T47D (cell line): ENCODE data around the gene HEPACAM.

Experiments used
- DNase-seq, 2 experiments: peaks; one replicate each; pipeline versions ENCODE4 v3.0.0 to v3.0.0-alpha.2; 2011 to 2012; ENCODE audit warnings: low read depth in 1 of 2, low spot score in 1 of 2
- JUND ChIP-seq: IDR thresholded peaks from 2 replicates; pipeline ENCODE4 v1.6.1; 2012; ENCODE audit warnings: low read depth
- in situ Hi-C: cut with HindIII; loops from 2 replicates; pipeline ENCODE4 v1.10.0; 2016; ENCODE audit warnings: low sequenced_read_pairs, low pct_unique_long_range_greater_than_20kb

The HEPACAM gene

GRCh38 chr11:124915541-124916369 lies 20.1 kb downstream of the HEPACAM start:
- TF ChIP-seq JUND = no peak
- in situ Hi-C loops = no loop called here
- peak in 1 of 2 experiments; percentile 33 for DNase-seq

GRCh38 chr11:124902616-124903015 lies 33.2 kb downstream of the HEPACAM start:
- in situ Hi-C loops = no loop called here
- no peak for DNase-seq
- TF ChIP-seq JUND = no peak

- no peak for DNase-seq
- no peak for TF ChIP-seq JUND
- in situ Hi-C loops = no loop called here
Measured at GRCh38 chr11:124900464-124900863, 35.4 kb downstream of the HEPACAM start.

GRCh38 chr11:124899383-124900145 lies 36.3 kb downstream of the HEPACAM start:
- TF ChIP-seq JUND = no peak
- no peak for DNase-seq
- in situ Hi-C loops = no loop called here

GRCh38 chr11:124898711-124899110 lies 37.1 kb downstream of the HEPACAM start:
- no peak for DNase-seq
- TF ChIP-seq JUND = no peak
- in situ Hi-C loops = no loop called here

- no peak for TF ChIP-seq JUND
- in situ Hi-C loops = no loop called here
Measured at GRCh38 chr11:124898263-124898680, 37.6 kb downstream of the HEPACAM start.

GRCh38 chr11:124897674-124898262 lies 38.1 kb downstream of the HEPACAM start, which contains the start of gene ROBO4:
ROBO4 (minus strand) TSS chr11:124897865; CDS start chr11:124897795, 70 bp downstream.
- DNase-seq = no peak
- no peak for TF ChIP-seq JUND
- in situ Hi-C loops = no loop called here

More at GRCh38 chr11:124898263-124898680, 37.6 kb downstream of the HEPACAM start:
- DNase-seq = no peak

- in situ Hi-C loops = no loop called here
- no peak for TF ChIP-seq JUND
- DNase-seq = no peak
Measured at GRCh38 chr11:124896821-124897391, 38.9 kb downstream of the HEPACAM start.

- DNase-seq = no peak
- in situ Hi-C loops = no loop called here
- no peak for TF ChIP-seq JUND
Measured at GRCh38 chr11:124896071-124896750, 39.6 kb downstream of the HEPACAM start.

GRCh38 chr11:124895471-124895971 lies 40.3 kb downstream of the HEPACAM start:
- TF ChIP-seq JUND = no peak
- no peak for DNase-seq
- in situ Hi-C loops = no loop called here

- no peak for DNase-seq
- no peak for TF ChIP-seq JUND
- in situ Hi-C loops = no loop called here
Measured at GRCh38 chr11:124894606-124895430, 41.0 kb downstream of the HEPACAM start.
